ENCODE measurements around the gene PAPSS1. TPM values are rescaled to one million over a fixed set of nuclear protein-coding genes. Genes with fewer than 3 reads are reported as not detected.

The PAPSS1 gene
- polyA plus RNA-seq, 3 donors, result 46.4 to 79.6 (median 64.8) TPM

GRCh38 chr4:107665001-107665400 is 55.0 kb downstream of the PAPSS1 start:
- Mint-ChIP-seq H3K36me3 (peaks cover 15 to 28% of the 10 kb centered on the region in 2 donors), H3K4me1 (no peaks in the 10 kb centered on the region), H3K27ac (peak overlapping the region in 1 of 7 donors; percentile 36), H3K27me3 (ENCODE audit: low read depth in 3 of 3) (no peaks in the 10 kb centered on the region), H3K4me3 (no peak overlapping the region), H3K9me3 (no peaks in the 10 kb centered on the region)
- DNase-seq, result no peak
- no peaks in the 10 kb centered on the region for H3K27me3 ChIP-seq (ENCODE audit: control insufficient read depth in 2 of 2, insufficient read depth in 2 of 2, low read length in 2 of 2)
- H3K9me3 ChIP-seq (replicated peaks in 1 of 2; ENCODE audit: control insufficient read depth in 1 of 2, insufficient read depth in 1 of 2, low read length in 2 of 2), result no peaks in the 10 kb centered on the region
- no peaks in the 10 kb centered on the region for H3K79me2 ChIP-seq (ENCODE audit: insufficient read depth, low read length)
- H4K20me1 ChIP-seq (ENCODE audit: insufficient read depth, low read length), result peaks cover 10% of the 10 kb centered on the region
- H3K9ac ChIP-seq (ENCODE audit: insufficient read depth, low read length, poor library complexity, severe bottlenecking), result no peak overlapping the region
- WGBS (ENCODE audit: insufficient coverage), result no CpG with 5 or more reads among the region's 1 CpG
- intact Hi-C loops (cut with micrococcal nuclease), result no loop called here
- no peak overlapping the region for H2AFZ ChIP-seq (ENCODE audit: insufficient read depth, low read depth, low read length, poor library complexity, severe bottlenecking)
- H3K27ac ChIP-seq (ENCODE audit: low read depth in 1 of 2, low read length in 2 of 2), result no peak overlapping the region
- H3K4me1 ChIP-seq (ENCODE audit: control insufficient read depth in 1 of 2, insufficient read depth in 2 of 2, low read length in 2 of 2), result no peaks in the 10 kb centered on the region
- H3K4me2 ChIP-seq (replicated peaks; ENCODE audit: extremely low read depth, low read length, poor library complexity, severe bottlenecking), result no peak overlapping the region
- TF ChIP-seq, protein P1, sequence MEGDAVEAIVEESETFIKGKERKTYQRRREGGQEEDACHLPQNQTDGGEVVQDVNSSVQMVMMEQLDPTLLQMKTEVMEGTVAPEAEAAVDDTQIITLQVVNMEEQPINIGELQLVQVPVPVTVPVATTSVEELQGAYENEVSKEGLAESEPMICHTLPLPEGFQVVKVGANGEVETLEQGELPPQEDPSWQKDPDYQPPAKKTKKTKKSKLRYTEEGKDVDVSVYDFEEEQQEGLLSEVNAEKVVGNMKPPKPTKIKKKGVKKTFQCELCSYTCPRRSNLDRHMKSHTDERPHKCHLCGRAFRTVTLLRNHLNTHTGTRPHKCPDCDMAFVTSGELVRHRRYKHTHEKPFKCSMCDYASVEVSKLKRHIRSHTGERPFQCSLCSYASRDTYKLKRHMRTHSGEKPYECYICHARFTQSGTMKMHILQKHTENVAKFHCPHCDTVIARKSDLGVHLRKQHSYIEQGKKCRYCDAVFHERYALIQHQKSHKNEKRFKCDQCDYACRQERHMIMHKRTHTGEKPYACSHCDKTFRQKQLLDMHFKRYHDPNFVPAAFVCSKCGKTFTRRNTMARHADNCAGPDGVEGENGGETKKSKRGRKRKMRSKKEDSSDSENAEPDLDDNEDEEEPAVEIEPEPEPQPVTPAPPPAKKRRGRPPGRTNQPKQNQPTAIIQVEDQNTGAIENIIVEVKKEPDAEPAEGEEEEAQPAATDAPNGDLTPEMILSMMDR (IDR thresholded peaks at IDR 0.05), result no peak
- H3K36me3 ChIP-seq (replicated peaks in 1 of 2; ENCODE audit: control insufficient read depth in 1 of 2, insufficient read depth in 2 of 2, low read length in 2 of 2), result peaks cover 2 to 37% of the 10 kb centered on the region in 2 donors
- H3K4me3 ChIP-seq (replicated peaks in 1 of 3; ENCODE audit: low read depth in 2 of 3, low read length in 3 of 3), result no peak overlapping the region

DNA sequence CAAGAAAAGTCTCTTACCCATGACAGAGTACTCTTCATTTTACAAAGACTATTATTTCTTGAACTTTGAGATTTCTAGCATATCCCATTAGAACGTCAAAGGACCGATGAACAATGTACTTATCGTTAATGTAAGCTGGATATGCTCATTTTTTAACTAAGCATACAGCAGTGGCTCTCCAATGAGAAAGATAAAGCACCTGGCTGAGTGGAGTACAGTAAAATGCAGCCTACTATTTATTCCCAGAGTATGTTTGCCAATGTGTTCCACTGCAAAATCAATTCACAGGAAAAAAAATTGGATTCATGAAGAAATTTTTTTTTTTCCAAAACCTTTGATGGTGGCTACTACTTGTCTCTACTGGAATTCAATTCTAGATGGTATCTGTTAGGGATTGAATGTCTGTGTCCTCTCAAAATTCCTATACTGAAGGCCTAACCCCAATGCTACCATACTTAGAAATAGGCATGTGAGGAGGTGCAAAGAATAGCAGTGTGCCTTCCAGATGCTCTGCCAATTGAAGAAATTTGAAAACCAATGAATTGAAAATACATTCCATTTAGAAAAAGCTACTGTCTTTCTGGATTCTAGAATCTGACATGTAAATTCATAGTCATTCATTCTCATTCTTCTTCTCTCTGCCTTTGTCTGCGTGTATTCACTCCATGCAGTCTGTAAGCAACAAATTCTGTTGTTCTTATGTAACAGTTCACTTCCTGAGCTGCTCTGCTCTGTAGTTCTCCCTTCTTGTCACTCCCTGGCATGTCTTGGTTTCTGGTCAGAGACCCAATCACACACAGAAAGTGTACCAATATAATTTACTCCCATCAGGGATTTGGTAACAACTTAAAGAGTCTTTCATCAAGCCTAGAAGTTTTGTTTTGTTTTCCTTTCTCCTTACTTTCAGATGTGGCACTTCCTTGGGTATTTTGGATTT is 61.4 kb downstream of the PAPSS1 start:
- TF ChIP-seq, protein P1 (IDR thresholded peaks at IDR 0.05), result no peak
- Mint-ChIP-seq H3K4me3 (no peak overlapping the region), H3K27ac (peak overlapping the region in 1 of 7 donors; percentile 65), H3K27me3 (ENCODE audit: low read depth in 3 of 3) (no peaks in the 10 kb centered on the region), H3K36me3 (peaks cover 28 to 45% of the 10 kb centered on the region in 2 donors), H3K4me1 (peaks cover 9% of the 10 kb centered on the region), H3K9me3 (peaks cover 0 to 2% (median 0%) of the 10 kb centered on the region in 7 donors)
- Histone ChIP-seq H3K9ac (ENCODE audit: insufficient read depth, low read length, poor library complexity, severe bottlenecking) (peak overlapping the region; percentile 17), H3K4me3 (replicated peaks in 1 of 3; ENCODE audit: low read depth in 2 of 3, low read length in 3 of 3) (no peak overlapping the region), H3K4me1 (ENCODE audit: control insufficient read depth in 1 of 2, insufficient read depth in 2 of 2, low read length in 2 of 2) (no peaks in the 10 kb centered on the region), H2AFZ (ENCODE audit: insufficient read depth, low read depth, low read length, poor library complexity, severe bottlenecking) (no peak overlapping the region), H3K27me3 (ENCODE audit: control insufficient read depth in 2 of 2, insufficient read depth in 2 of 2, low read length in 2 of 2) (no peaks in the 10 kb centered on the region), H3K4me2 (replicated peaks; ENCODE audit: extremely low read depth, low read length, poor library complexity, severe bottlenecking) (no peak overlapping the region), H3K27ac (ENCODE audit: low read depth in 1 of 2, low read length in 2 of 2) (peak overlapping the region in 1 of 2 donors; percentile 59), H4K20me1 (ENCODE audit: insufficient read depth, low read length) (peaks cover 8% of the 10 kb centered on the region), H3K79me2 (ENCODE audit: insufficient read depth, low read length) (no peaks in the 10 kb centered on the region), H3K9me3 (replicated peaks in 1 of 2; ENCODE audit: control insufficient read depth in 1 of 2, insufficient read depth in 1 of 2, low read length in 2 of 2) (no peaks in the 10 kb centered on the region), H3K36me3 (replicated peaks in 1 of 2; ENCODE audit: control insufficient read depth in 1 of 2, insufficient read depth in 2 of 2, low read length in 2 of 2) (peaks cover 29 to 55% of the 10 kb centered on the region in 2 donors)
- peak in 1 of 3 donors; percentile 1 for DNase-seq
- intact Hi-C loops (cut with micrococcal nuclease), result no loop called here
- 0% methylated on average over 1 of the region's 4 CpGs for WGBS (ENCODE audit: insufficient coverage)

All from CD14-positive monocyte (primary cell).